HepG2 (cell line): Measurements from ENCODE around the gene PRDM10.

ENCODE experiments used
- ATF2 ChIP-seq: sonication (generic); formaldehyde crosslinking; IDR thresholded peaks from 2 replicates; pipeline ENCODE4 v1.4.0; 2020; ENCODE audit warnings: missing genetic modification reagents
- BHLHE40 ChIP-seq: IDR thresholded peaks from 2 replicates; pipeline ENCODE4 v1.6.1; 2011; ENCODE audit warnings: low read length, improper control_type of control experiment
- CCDC6 ChIP-seq: sonication (generic); formaldehyde crosslinking; IDR thresholded peaks from 2 replicates; pipeline ENCODE4 v1.8.1; 2022; ENCODE audit warnings: mild to moderate bottlenecking, missing genetic modification reagents, moderate library complexity
- ETV5 ChIP-seq: IDR thresholded peaks from 2 replicates; pipeline ENCODE4 v1.6.1; 2018; ENCODE audit warnings: missing biosample characterization, missing genetic modification reagents, inconsistent platforms, borderline replicate concordance
- SIN3B ChIP-seq: fragments of 150-350 bp; IDR thresholded peaks from 2 replicates; pipeline ENCODE4 v1.6.1; 2014; ENCODE audit warnings: low read length
- ZFP90 ChIP-seq: sonication (generic); formaldehyde crosslinking; IDR thresholded peaks from 2 replicates; pipeline ENCODE4 v1.8.0; 2022; ENCODE audit warnings: missing genetic modification reagents, mild to moderate bottlenecking, inconsistent platforms, borderline replicate concordance
- ZHX1 ChIP-seq: sonication (generic); formaldehyde crosslinking; IDR thresholded peaks from 2 replicates; pipeline ENCODE4 v1.8.1; 2022; ENCODE audit warnings: low read depth, mild to moderate bottlenecking, missing genetic modification reagents
- ZNF569 ChIP-seq: sonication (generic); formaldehyde crosslinking; IDR thresholded peaks from 2 replicates; pipeline ENCODE4 v1.5.0; 2020; ENCODE audit warnings: mild to moderate bottlenecking, missing genetic modification reagents, moderate library complexity, borderline replicate concordance
- TF ChIP-seq, protein P1 (sequence below): sonication (generic); formaldehyde crosslinking; IDR thresholded peaks from 2 replicates; pipeline ENCODE4 v1.5.0; 2020; ENCODE audit warnings: mild to moderate bottlenecking, missing genetic modification reagents, moderate library complexity
- TF ChIP-seq, protein P2 (sequence below): sonication (generic); formaldehyde crosslinking; IDR thresholded peaks from 2 replicates; pipeline ENCODE4 v1.4.0; 2020; ENCODE audit warnings: missing genetic modification reagents
- TF ChIP-seq, protein P3 (sequence below): sonication (generic); formaldehyde crosslinking; IDR thresholded peaks from 2 replicates; pipeline ENCODE4 v1.4.0; 2020; ENCODE audit warnings: missing genetic modification reagents

- TF ChIP-seq SIN3B (no peak), ETV5 (CRISPR knock-in tag) (no peak), ATF2 (CRISPR knock-in tag) (no peak), CCDC6 (CRISPR knock-in tag) (no peak), ZHX1 (CRISPR knock-in tag) (no peak), ZFP90 (no peak), ZNF569 (CRISPR knock-in tag) (no peak), BHLHE40 (no peak)
- TF ChIP-seq, protein P1, sequence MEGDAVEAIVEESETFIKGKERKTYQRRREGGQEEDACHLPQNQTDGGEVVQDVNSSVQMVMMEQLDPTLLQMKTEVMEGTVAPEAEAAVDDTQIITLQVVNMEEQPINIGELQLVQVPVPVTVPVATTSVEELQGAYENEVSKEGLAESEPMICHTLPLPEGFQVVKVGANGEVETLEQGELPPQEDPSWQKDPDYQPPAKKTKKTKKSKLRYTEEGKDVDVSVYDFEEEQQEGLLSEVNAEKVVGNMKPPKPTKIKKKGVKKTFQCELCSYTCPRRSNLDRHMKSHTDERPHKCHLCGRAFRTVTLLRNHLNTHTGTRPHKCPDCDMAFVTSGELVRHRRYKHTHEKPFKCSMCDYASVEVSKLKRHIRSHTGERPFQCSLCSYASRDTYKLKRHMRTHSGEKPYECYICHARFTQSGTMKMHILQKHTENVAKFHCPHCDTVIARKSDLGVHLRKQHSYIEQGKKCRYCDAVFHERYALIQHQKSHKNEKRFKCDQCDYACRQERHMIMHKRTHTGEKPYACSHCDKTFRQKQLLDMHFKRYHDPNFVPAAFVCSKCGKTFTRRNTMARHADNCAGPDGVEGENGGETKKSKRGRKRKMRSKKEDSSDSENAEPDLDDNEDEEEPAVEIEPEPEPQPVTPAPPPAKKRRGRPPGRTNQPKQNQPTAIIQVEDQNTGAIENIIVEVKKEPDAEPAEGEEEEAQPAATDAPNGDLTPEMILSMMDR: no peak
- TF ChIP-seq, protein P2, sequence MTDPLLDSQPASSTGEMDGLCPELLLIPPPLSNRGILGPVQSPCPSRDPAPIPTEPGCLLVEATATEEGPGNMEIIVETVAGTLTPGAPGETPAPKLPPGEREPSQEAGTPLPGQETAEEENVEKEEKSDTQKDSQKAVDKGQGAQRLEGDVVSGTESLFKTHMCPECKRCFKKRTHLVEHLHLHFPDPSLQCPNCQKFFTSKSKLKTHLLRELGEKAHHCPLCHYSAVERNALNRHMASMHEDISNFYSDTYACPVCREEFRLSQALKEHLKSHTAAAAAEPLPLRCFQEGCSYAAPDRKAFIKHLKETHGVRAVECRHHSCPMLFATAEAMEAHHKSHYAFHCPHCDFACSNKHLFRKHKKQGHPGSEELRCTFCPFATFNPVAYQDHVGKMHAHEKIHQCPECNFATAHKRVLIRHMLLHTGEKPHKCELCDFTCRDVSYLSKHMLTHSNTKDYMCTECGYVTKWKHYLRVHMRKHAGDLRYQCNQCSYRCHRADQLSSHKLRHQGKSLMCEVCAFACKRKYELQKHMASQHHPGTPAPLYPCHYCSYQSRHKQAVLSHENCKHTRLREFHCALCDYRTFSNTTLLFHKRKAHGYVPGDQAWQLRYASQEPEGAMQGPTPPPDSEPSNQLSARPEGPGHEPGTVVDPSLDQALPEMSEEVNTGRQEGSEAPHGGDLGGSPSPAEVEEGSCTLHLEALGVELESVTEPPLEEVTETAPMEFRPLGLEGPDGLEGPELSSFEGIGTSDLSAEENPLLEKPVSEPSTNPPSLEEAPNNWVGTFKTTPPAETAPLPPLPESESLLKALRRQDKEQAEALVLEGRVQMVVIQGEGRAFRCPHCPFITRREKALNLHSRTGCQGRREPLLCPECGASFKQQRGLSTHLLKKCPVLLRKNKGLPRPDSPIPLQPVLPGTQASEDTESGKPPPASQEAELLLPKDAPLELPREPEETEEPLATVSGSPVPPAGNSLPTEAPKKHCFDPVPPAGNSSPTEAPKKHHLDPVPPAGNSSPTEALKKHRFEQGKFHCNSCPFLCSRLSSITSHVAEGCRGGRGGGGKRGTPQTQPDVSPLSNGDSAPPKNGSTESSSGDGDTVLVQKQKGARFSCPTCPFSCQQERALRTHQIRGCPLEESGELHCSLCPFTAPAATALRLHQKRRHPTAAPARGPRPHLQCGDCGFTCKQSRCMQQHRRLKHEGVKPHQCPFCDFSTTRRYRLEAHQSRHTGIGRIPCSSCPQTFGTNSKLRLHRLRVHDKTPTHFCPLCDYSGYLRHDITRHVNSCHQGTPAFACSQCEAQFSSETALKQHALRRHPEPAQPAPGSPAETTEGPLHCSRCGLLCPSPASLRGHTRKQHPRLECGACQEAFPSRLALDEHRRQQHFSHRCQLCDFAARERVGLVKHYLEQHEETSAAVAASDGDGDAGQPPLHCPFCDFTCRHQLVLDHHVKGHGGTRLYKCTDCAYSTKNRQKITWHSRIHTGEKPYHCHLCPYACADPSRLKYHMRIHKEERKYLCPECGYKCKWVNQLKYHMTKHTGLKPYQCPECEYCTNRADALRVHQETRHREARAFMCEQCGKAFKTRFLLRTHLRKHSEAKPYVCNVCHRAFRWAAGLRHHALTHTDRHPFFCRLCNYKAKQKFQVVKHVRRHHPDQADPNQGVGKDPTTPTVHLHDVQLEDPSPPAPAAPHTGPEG (CRISPR knock-in tag): no peak
- TF ChIP-seq, protein P3, sequence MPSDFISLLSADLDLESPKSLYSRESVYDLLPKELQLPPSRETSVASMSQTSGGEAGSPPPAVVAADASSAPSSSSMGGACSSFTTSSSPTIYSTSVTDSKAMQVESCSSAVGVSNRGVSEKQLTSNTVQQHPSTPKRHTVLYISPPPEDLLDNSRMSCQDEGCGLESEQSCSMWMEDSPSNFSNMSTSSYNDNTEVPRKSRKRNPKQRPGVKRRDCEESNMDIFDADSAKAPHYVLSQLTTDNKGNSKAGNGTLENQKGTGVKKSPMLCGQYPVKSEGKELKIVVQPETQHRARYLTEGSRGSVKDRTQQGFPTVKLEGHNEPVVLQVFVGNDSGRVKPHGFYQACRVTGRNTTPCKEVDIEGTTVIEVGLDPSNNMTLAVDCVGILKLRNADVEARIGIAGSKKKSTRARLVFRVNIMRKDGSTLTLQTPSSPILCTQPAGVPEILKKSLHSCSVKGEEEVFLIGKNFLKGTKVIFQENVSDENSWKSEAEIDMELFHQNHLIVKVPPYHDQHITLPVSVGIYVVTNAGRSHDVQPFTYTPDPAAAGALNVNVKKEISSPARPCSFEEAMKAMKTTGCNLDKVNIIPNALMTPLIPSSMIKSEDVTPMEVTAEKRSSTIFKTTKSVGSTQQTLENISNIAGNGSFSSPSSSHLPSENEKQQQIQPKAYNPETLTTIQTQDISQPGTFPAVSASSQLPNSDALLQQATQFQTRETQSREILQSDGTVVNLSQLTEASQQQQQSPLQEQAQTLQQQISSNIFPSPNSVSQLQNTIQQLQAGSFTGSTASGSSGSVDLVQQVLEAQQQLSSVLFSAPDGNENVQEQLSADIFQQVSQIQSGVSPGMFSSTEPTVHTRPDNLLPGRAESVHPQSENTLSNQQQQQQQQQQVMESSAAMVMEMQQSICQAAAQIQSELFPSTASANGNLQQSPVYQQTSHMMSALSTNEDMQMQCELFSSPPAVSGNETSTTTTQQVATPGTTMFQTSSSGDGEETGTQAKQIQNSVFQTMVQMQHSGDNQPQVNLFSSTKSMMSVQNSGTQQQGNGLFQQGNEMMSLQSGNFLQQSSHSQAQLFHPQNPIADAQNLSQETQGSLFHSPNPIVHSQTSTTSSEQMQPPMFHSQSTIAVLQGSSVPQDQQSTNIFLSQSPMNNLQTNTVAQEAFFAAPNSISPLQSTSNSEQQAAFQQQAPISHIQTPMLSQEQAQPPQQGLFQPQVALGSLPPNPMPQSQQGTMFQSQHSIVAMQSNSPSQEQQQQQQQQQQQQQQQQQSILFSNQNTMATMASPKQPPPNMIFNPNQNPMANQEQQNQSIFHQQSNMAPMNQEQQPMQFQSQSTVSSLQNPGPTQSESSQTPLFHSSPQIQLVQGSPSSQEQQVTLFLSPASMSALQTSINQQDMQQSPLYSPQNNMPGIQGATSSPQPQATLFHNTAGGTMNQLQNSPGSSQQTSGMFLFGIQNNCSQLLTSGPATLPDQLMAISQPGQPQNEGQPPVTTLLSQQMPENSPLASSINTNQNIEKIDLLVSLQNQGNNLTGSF (CRISPR knock-in tag): no peak
Measured at GRCh38 chr11:130025371-130025770, 22.7 kb upstream of the PRDM10 start.
